Epithelial cell of proximal tubule (primary cell): ENCODE measurements around the gene CYP26C1. TPM values are rescaled to one million over a fixed set of nuclear protein-coding genes. Genes with fewer than 3 reads are reported as not detected.

Source experiments
- DNase-seq: peaks from one replicate; pipeline ENCODE4 v3.0.0-alpha.2; 2011; ENCODE audit warnings: low read depth
- H3K4me3 ChIP-seq: 2 replicates; pipeline ENCODE4 v1.5.1; 2011; ENCODE audit warnings: low read depth, mild to moderate bottlenecking, low read length
- CTCF ChIP-seq: conservative IDR thresholded peaks from 2 replicates; pipeline ENCODE4 v1.5.1; 2012; ENCODE audit warnings: low read depth, mild to moderate bottlenecking, low read length
- total RNA-seq: library from RNA; depleted of rRNA; stranded (reverse); fragments of >200 nt; gene quantifications from 2 replicates; pipeline ENCODE4 v1.2.3, GENCODE V29; 2015

Gene CYP26C1
- total RNA-seq, 1 donor from 2014 or later: 0.06 TPM

- DNase-seq: no peak
- H3K4me3 ChIP-seq: no peak overlapping the region
- peak; percentile 66 for TF ChIP-seq CTCF
Observed at GRCh38 chr10:93115661-93116383, 55.2 kb downstream of the CYP26C1 start.

Other genes with a start within 250 kb of the CYP26C1 start
- gene EXOC6, start 212.3 kb upstream of the CYP26C1 start, total RNA-seq: 12.1 and 12.5 TPM in 2 replicates
- not detected in 2 replicates for gene CYP26A1, start 13.1 kb downstream of the CYP26C1 start, total RNA-seq